Neural progenitor cell (in vitro differentiated cells): Measurements from ENCODE around the gene ENTPD2. TPM values are rescaled to one million over a fixed set of nuclear protein-coding genes. Genes with fewer than 3 reads are reported as not detected.

Experiments used
- DNase-seq: peaks from one replicate; pipeline ENCODE4 v3.0.0-alpha.2; 2016; ENCODE audit warnings: low spot score
- H2AFZ ChIP-seq: fragments of 200-600 bp; sonication (generic); replicated peaks from 2 replicates; pipeline ENCODE4 v1.6.1; 2016; ENCODE audit warnings: antibody characterized with exemption
- H3F3A ChIP-seq: fragments of 200-600 bp; sonication (generic); 2 replicates; pipeline ENCODE4 v1.6.1; 2016; ENCODE audit warnings: antibody characterized with exemption, low read depth
- H3K27ac ChIP-seq: fragments of 200-600 bp; sonication (generic); 2 replicates; pipeline ENCODE4 v1.5.1; 2016; ENCODE audit warnings: mild to moderate bottlenecking
- H3K27me3 ChIP-seq: fragments of 200-600 bp; sonication (generic); 2 replicates; pipeline ENCODE4 v1.6.1; 2016; ENCODE audit warnings: mild to moderate bottlenecking, moderate library complexity
- H3K36me3 ChIP-seq: fragments of 200-600 bp; sonication (generic); 2 replicates; pipeline ENCODE4 v1.5.1; 2016
- H3K4me1 ChIP-seq: fragments of 200-600 bp; sonication (generic); 2 replicates; pipeline ENCODE4 v1.6.1; 2016; ENCODE audit warnings: mixed run types
- H3K4me2 ChIP-seq: fragments of 200-600 bp; sonication (generic); 2 replicates; pipeline ENCODE4 v1.6.1; 2016
- H3K4me3 ChIP-seq: fragments of 200-600 bp; sonication (generic); 2 replicates; pipeline ENCODE4 v1.5.1; 2016
- H3K79me2 ChIP-seq: fragments of 200-600 bp; sonication (generic); 2 replicates; pipeline ENCODE4 v1.6.1; 2016; ENCODE audit warnings: low read depth
- H3K9ac ChIP-seq: fragments of 200-600 bp; sonication (generic); 2 replicates; pipeline ENCODE4 v1.6.1; 2016
- H3K9me3 ChIP-seq: fragments of 200-600 bp; sonication (generic); 2 replicates; pipeline ENCODE4 v1.5.1; 2016; ENCODE audit warnings: low read depth
- H4K20me1 ChIP-seq: fragments of 200-600 bp; sonication (generic); 2 replicates; pipeline ENCODE4 v1.6.1; 2016; ENCODE audit warnings: low read depth
- H3K27ac Mint-ChIP-seq: 3 replicates; pipeline ENCODE4 v1.8.0; 2021; ENCODE audit warnings: mixed read lengths
- H3K27me3 Mint-ChIP-seq: 2 replicates; pipeline ENCODE4 v1.8.0; 2022; ENCODE audit warnings: low read depth, mild to moderate bottlenecking, inconsistent platforms, moderate library complexity, mixed read lengths; ENCODE audit not compliant: insufficient read depth
- H3K36me3 Mint-ChIP-seq: 3 replicates; pipeline ENCODE4 v1.8.0; 2021; ENCODE audit warnings: mixed read lengths
- H3K4me1 Mint-ChIP-seq: 3 replicates; pipeline ENCODE4 v1.8.0; 2021; ENCODE audit warnings: mixed read lengths
- H3K4me3 Mint-ChIP-seq: 3 replicates; pipeline ENCODE4 v1.8.0; 2021; ENCODE audit warnings: mild to moderate bottlenecking, moderate library complexity, mixed read lengths
- H3K9me3 Mint-ChIP-seq: 3 replicates; pipeline ENCODE4 v1.8.0; 2020; ENCODE audit warnings: mixed read lengths
- EZH2 ChIP-seq: fragments of 200-600 bp; sonication (generic); IDR thresholded peaks from 2 replicates; pipeline ENCODE4 v1.6.1; 2017; ENCODE audit warnings: antibody characterized with exemption, mild to moderate bottlenecking, moderate library complexity
- EZH2phosphoT487 ChIP-seq: fragments of 200-600 bp; sonication (generic); IDR thresholded peaks from 2 replicates; pipeline ENCODE4 v1.6.1; 2017; ENCODE audit warnings: antibody characterized with exemption
- total RNA-seq: library from RNA; depleted of rRNA; stranded (reverse); fragments of >200 nt; gene quantifications from 2 replicates; pipeline ENCODE4 v1.2.3, GENCODE V29; 2015; ENCODE audit warnings: low replicate concordance
- TF ChIP-seq, protein P1 (sequence below): fragments of 200-600 bp; sonication (generic); IDR thresholded peaks from 2 replicates; pipeline ENCODE4 v1.5.1; 2017; ENCODE audit warnings: antibody characterized with exemption, mild to moderate bottlenecking

Gene ENTPD2
- total RNA-seq, 1 donor from 2014 or later: not detected

DNA sequence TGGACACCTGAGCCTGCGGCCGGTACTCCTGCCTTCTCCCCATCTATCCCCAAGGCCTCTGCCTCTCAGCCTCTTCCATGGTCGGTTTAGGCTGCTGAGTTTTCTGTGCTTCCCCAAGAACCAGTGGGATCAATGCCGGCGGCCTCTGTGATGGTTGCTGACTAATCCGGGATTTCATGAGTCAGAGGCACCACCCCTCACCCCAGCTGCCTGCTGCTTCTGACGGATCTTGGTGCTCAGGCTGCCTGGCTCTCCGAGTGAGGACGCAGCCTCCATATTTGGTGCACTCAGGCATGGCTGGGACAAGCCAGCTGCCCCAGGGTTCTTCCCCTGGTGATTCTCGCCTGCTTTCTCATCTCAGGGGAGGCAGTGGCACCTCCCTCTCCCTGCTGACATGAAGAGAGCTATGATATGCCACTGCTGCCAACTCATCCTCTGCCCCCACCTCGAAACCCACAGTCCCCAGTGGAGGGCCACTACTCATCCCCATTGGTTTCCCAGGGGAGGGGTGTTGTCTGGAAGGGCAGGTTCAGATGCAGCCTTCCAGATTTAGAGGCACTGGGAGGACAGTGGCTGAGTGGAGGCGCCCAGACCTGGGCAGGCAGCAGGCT, 29.6 kb upstream of the ENTPD2 start:
- H3K9ac ChIP-seq: no peak overlapping the region
- peaks cover 32% of the 10 kb centered on the region for H3K4me1 Mint-ChIP-seq
- peak; percentile 75 for DNase-seq
- H2AFZ ChIP-seq: no peak overlapping the region
- H3K4me1 ChIP-seq: peaks cover 17% of the 10 kb centered on the region
- H3F3A ChIP-seq: peaks cover 29% of the 10 kb centered on the region
- TF ChIP-seq, protein P1, sequence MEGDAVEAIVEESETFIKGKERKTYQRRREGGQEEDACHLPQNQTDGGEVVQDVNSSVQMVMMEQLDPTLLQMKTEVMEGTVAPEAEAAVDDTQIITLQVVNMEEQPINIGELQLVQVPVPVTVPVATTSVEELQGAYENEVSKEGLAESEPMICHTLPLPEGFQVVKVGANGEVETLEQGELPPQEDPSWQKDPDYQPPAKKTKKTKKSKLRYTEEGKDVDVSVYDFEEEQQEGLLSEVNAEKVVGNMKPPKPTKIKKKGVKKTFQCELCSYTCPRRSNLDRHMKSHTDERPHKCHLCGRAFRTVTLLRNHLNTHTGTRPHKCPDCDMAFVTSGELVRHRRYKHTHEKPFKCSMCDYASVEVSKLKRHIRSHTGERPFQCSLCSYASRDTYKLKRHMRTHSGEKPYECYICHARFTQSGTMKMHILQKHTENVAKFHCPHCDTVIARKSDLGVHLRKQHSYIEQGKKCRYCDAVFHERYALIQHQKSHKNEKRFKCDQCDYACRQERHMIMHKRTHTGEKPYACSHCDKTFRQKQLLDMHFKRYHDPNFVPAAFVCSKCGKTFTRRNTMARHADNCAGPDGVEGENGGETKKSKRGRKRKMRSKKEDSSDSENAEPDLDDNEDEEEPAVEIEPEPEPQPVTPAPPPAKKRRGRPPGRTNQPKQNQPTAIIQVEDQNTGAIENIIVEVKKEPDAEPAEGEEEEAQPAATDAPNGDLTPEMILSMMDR: no peak
- no peak for TF ChIP-seq EZH2phosphoT487
- TF ChIP-seq EZH2: no peak
- H3K27ac Mint-ChIP-seq: no peak overlapping the region
- no peak overlapping the region for H3K4me2 ChIP-seq
- H3K36me3 Mint-ChIP-seq: no peaks in the 10 kb centered on the region
- H3K27ac ChIP-seq: no peak overlapping the region
- H3K9me3 Mint-ChIP-seq: no peaks in the 10 kb centered on the region
- no peak overlapping the region for H3K4me3 Mint-ChIP-seq
- peaks cover 9% of the 10 kb centered on the region for H4K20me1 ChIP-seq
- peaks cover 66% of the 10 kb centered on the region for H3K27me3 ChIP-seq
- H3K9me3 ChIP-seq: no peaks in the 10 kb centered on the region
- H3K36me3 ChIP-seq: no peaks in the 10 kb centered on the region
- peaks cover 31% of the 10 kb centered on the region for H3K27me3 Mint-ChIP-seq
- no peak overlapping the region for H3K4me3 ChIP-seq
- peaks cover 9% of the 10 kb centered on the region for H3K79me2 ChIP-seq

DNA sequence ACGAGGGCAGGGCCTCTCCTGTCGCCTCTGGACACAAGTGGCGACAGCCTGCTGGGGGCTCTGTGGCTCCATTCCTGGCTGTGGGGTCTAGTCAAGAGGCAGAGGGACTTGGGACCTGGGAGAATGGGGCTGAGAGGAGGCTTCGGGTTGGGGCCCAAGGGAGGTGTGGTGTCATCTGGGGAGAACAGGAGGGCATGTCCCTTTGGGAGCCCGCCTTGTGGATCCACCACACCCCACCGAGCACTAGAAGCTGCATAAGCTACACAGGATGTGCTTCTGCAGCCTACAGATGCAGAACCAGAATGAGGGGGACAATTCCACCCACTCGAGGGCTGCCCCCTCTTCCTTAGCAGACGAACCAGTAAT, 29.0 kb upstream of the ENTPD2 start:
- peaks cover 29% of the 10 kb centered on the region for H3K4me1 Mint-ChIP-seq
- no peak overlapping the region for H3K4me3 ChIP-seq
- no peak overlapping the region for H3K4me2 ChIP-seq
- peaks cover 5% of the 10 kb centered on the region for H3K79me2 ChIP-seq
- H3K4me1 ChIP-seq: peaks cover 16% of the 10 kb centered on the region
- peaks cover 33% of the 10 kb centered on the region for H3K27me3 Mint-ChIP-seq
- no peak for DNase-seq
- TF ChIP-seq, protein P1: no peak
- TF ChIP-seq EZH2phosphoT487 (no peak), EZH2 (no peak)
- H4K20me1 ChIP-seq: peaks cover 13% of the 10 kb centered on the region
- H3K36me3 Mint-ChIP-seq: no peaks in the 10 kb centered on the region
- no peak overlapping the region for H2AFZ ChIP-seq
- H3K4me3 Mint-ChIP-seq: no peak overlapping the region
- H3K9me3 ChIP-seq: no peaks in the 10 kb centered on the region
- peaks cover 30% of the 10 kb centered on the region for H3F3A ChIP-seq
- H3K27ac Mint-ChIP-seq: no peak overlapping the region
- no peaks in the 10 kb centered on the region for H3K36me3 ChIP-seq
- no peak overlapping the region for H3K9ac ChIP-seq
- H3K27ac ChIP-seq: no peak overlapping the region
- H3K27me3 ChIP-seq: peaks cover 69% of the 10 kb centered on the region
- H3K9me3 Mint-ChIP-seq: no peaks in the 10 kb centered on the region

DNA sequence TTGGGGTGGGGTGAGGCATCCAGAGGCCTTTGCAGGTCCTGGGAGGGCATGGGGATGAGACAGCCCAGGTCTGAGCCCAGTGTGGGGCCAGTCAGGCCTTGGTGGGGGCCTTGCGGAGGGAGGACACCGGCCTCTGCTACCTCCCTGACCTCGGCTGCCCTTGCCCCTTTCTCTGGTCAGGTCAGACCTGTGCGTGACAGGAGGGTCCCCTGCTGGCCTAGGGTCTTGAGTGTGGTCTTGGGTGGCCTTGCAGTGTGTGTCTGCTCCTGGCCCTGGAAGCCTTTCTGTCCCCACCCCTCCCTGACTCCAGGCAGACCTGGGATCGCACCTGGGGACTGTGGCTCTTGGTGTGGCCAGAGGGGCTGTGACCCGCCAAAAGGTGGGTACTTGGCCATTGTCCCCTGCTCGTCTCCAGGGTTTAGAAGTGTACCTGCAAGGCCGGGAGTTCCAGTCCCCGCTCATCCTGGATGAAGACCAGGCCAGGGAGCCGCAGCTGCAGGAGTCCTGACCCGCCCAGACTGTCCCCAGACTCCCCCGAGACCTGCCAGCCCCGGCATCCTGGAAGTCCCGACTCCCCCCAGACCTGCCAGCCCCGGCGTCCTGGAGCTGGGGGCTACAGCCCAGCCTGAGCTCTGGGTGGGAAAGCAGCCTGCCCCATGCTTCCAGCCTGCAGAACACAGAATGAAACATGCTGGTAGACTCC, 28.5 kb upstream of the ENTPD2 start:
- Histone ChIP-seq H3K4me3 (no peak overlapping the region), H3K9ac (no peak overlapping the region), H3K27ac (no peak overlapping the region), H3F3A (peaks cover 25% of the 10 kb centered on the region), H3K79me2 (peaks cover under 1% of the 10 kb centered on the region), H3K27me3 (peaks cover 71% of the 10 kb centered on the region), H3K36me3 (no peaks in the 10 kb centered on the region), H3K9me3 (no peaks in the 10 kb centered on the region), H3K4me2 (no peak overlapping the region), H2AFZ (no peak overlapping the region), H4K20me1 (peaks cover 13% of the 10 kb centered on the region), H3K4me1 (peaks cover 14% of the 10 kb centered on the region)
- H3K27ac Mint-ChIP-seq: no peak overlapping the region
- no peaks in the 10 kb centered on the region for H3K9me3 Mint-ChIP-seq
- DNase-seq: no peak
- H3K4me1 Mint-ChIP-seq: peaks cover 24% of the 10 kb centered on the region
- H3K36me3 Mint-ChIP-seq: no peaks in the 10 kb centered on the region
- H3K4me3 Mint-ChIP-seq: peak overlapping the region; percentile 18
- peaks cover 30% of the 10 kb centered on the region for H3K27me3 Mint-ChIP-seq
- TF ChIP-seq EZH2phosphoT487: no peak
- TF ChIP-seq, protein P1: no peak
- no peak for TF ChIP-seq EZH2
